Liver (tissue), 9 donors: ENCODE data around the gene WDR41. TPM values are rescaled to one million over a fixed set of nuclear protein-coding genes. Genes with fewer than 3 reads are reported as not detected.

Source experiments
- DNase-seq: peaks from one replicate; pipeline ENCODE4 v3.0.0-alpha.2; 2017; ENCODE audit warnings: low spot score
- H3K27ac ChIP-seq, 2 donors: one replicate each; pipeline ENCODE4 v1.7.0; 2013; ENCODE audit warnings: inconsistent platforms in 2 of 2, low read length in 2 of 2, control low read depth in 1 of 2, low read depth in 1 of 2, mild to moderate bottlenecking in 1 of 2
- H3K27me3 ChIP-seq, 4 donors: one replicate each; pipeline versions ENCODE4 v1.6.1 to v1.7.0; 2013; ENCODE audit warnings: low read length in 3 of 4, inconsistent platforms in 1 of 4, mild to moderate bottlenecking in 1 of 4, moderate library complexity in 1 of 4; ENCODE audit not compliant: control insufficient read depth in 4 of 4, insufficient read depth in 4 of 4
- H3K36me3 ChIP-seq, 4 donors: one replicate each; pipeline versions ENCODE4 v1.6.1 to v1.7.0; 2013; ENCODE audit warnings: low read length in 3 of 4, mild to moderate bottlenecking in 3 of 4, low read depth in 1 of 4, moderate library complexity in 1 of 4; ENCODE audit not compliant: control insufficient read depth in 4 of 4, insufficient read depth in 3 of 4
- H3K4me1 ChIP-seq, 4 donors: one replicate each; pipeline versions ENCODE4 v1.6.1 to v1.7.0; 2013; ENCODE audit warnings: low read length in 3 of 4, mild to moderate bottlenecking in 3 of 4, moderate library complexity in 1 of 4; ENCODE audit not compliant: control insufficient read depth in 4 of 4, insufficient read depth in 4 of 4
- H3K4me3 ChIP-seq, 3 donors: one replicate each; pipeline versions ENCODE4 v1.6.1 to v1.7.0; 2013; ENCODE audit warnings: low read length in 3 of 3, control low read depth in 1 of 3, low read depth in 1 of 3, mild to moderate bottlenecking in 1 of 3
- H3K9ac ChIP-seq, 2 donors: one replicate each; pipeline ENCODE4 v1.7.0; 2013; ENCODE audit warnings: low read length in 2 of 2, mild to moderate bottlenecking in 2 of 2, moderate library complexity in 2 of 2, control low read depth in 1 of 2, low read depth in 1 of 2
- H3K9me3 ChIP-seq, 4 donors: one replicate each; pipeline versions ENCODE4 v1.6.1 to v1.7.0; 2013; ENCODE audit warnings: low read length in 3 of 4; ENCODE audit not compliant: control insufficient read depth in 4 of 4
- ATF3 ChIP-seq: IDR thresholded peaks from 2 replicates; pipeline ENCODE4 v1.6.1; 2016; ENCODE audit warnings: antibody characterized with exemption
- CTCF ChIP-seq: fragments of 150-350 bp; IDR thresholded peaks from 2 replicates; pipeline ENCODE4 v1.5.1; 2017; ENCODE audit warnings: improper control_type of control experiment, low read depth, low read length; ENCODE audit not compliant: missing input control
- EGR1 ChIP-seq, 2 donors: IDR thresholded peaks; 2 replicates each; pipeline ENCODE4 v1.6.1; 2016 to 2018; ENCODE audit warnings: antibody characterized with exemption in 2 of 2, low read depth in 2 of 2
- FOXA1 ChIP-seq: IDR thresholded peaks from 2 replicates; pipeline ENCODE4 v1.6.1; 2016; ENCODE audit warnings: antibody characterized with exemption
- FOXA2 ChIP-seq: IDR thresholded peaks from 2 replicates; pipeline ENCODE4 v1.6.1; 2016; ENCODE audit warnings: antibody characterized with exemption
- GABPA ChIP-seq, 2 donors: IDR thresholded peaks in 1 of 2; conservative IDR thresholded peaks in 1 of 2; 2 replicates each; pipeline ENCODE4 v1.6.1; 2016; ENCODE audit warnings: antibody characterized with exemption in 2 of 2, mild to moderate bottlenecking in 1 of 2, moderate library complexity in 1 of 2
- HNF4A ChIP-seq, 2 donors: conservative IDR thresholded peaks; 2 replicates each; pipeline ENCODE4 v1.6.1; 2016; ENCODE audit warnings: antibody characterized with exemption in 2 of 2, mild to moderate bottlenecking in 2 of 2
- HNF4G ChIP-seq: IDR thresholded peaks from 2 replicates; pipeline ENCODE4 v1.6.1; 2016; ENCODE audit warnings: antibody characterized with exemption
- JUND ChIP-seq, 2 donors: IDR thresholded peaks; 2 replicates each; pipeline ENCODE4 v1.6.1; 2016; ENCODE audit warnings: antibody characterized with exemption in 2 of 2
- MAX ChIP-seq: IDR thresholded peaks from 2 replicates; pipeline ENCODE4 v1.6.1; 2016; ENCODE audit warnings: antibody characterized with exemption
- NR2F2 ChIP-seq: IDR thresholded peaks from 2 replicates; pipeline ENCODE4 v1.6.1; 2016; ENCODE audit warnings: antibody characterized with exemption
- RAD21 ChIP-seq, 2 donors: IDR thresholded peaks; 2 replicates each; pipeline ENCODE4 v1.6.1; 2016; ENCODE audit warnings: antibody characterized with exemption in 2 of 2, mild to moderate bottlenecking in 2 of 2
- REST ChIP-seq: IDR thresholded peaks from 2 replicates; pipeline ENCODE4 v1.6.1; 2016; ENCODE audit warnings: antibody characterized with exemption, mild to moderate bottlenecking
- RXRA ChIP-seq, 2 donors: IDR thresholded peaks; 2 replicates each; pipeline ENCODE4 v1.6.1; 2017 to 2018; ENCODE audit warnings: antibody characterized with exemption in 2 of 2, mild to moderate bottlenecking in 1 of 2
- SP1 ChIP-seq: IDR thresholded peaks from 2 replicates; pipeline ENCODE4 v1.6.1; 2018; ENCODE audit warnings: antibody characterized with exemption, mild to moderate bottlenecking
- TAF1 ChIP-seq: conservative IDR thresholded peaks from 2 replicates; pipeline ENCODE4 v1.6.1; 2016; ENCODE audit warnings: antibody characterized with exemption, mild to moderate bottlenecking
- YY1 ChIP-seq: IDR thresholded peaks from 2 replicates; pipeline ENCODE4 v1.6.1; 2016; ENCODE audit warnings: antibody characterized with exemption, mild to moderate bottlenecking
- ZBTB33 ChIP-seq: IDR thresholded peaks from 2 replicates; pipeline ENCODE4 v1.6.1; 2016; ENCODE audit warnings: antibody characterized with exemption
- WGBS: extraction: QIAGEN DNeasy Blood & Tissue Kit; methylation state at CpG from one replicate; pipeline ENCODE4 v1.1.7; 2013; 5-methylcytosine and 5-hydroxymethylcytosine counted together
- polyA plus RNA-seq, 2 donors: library from polyadenylated mRNA; stranded (reverse) in 1 of 2; unstranded in 1 of 2; fragments of 200-250 nt in 1 of 2; fragments of >200 nt in 1 of 2; fragmentation: Nextera tagmentation in 1 of 2; extraction: Ambion mirVana in 1 of 2; gene quantifications; one replicate each; pipeline versions ENCODE4 v1.2.1 to v1.2.3, GENCODE V29; 2013 to 2015
- total RNA-seq, 2 donors: library from RNA; depleted of rRNA; stranded (reverse); fragments of >200 nt; gene quantifications; one replicate each; pipeline ENCODE4 v1.2.3, GENCODE V29; 2014
- donor health status: healthy.
- donor health status: healthy.
- donor health status: healthy.
- donor health status: healthy.
- donor health status: healthy.

Gene WDR41
- total and polyA plus RNA-seq, 4 donors, result 8.1 to 21.2 (median 14.5) TPM

- peaks cover 0 to 18% (median 9%) of the 10 kb centered on the region in 4 donors for H3K36me3 ChIP-seq
These were observed 60.8 kb downstream of the WDR41 start for GRCh38 chr5:77431286-77431685.

More at GRCh38 chr5:77431286-77431685, 60.8 kb downstream of the WDR41 start:
- no peak for DNase-seq
- 98% methylated on average over 3 of the region's 3 CpGs for WGBS
- Histone ChIP-seq H3K9me3 (no peaks in the 10 kb centered on the region), H3K4me1 (peaks cover 2 to 9% (median 4%) of the 10 kb centered on the region in 4 donors), H3K27ac (no peak overlapping the region), H3K4me3 (no peak overlapping the region), H3K27me3 (no peaks in the 10 kb centered on the region), H3K9ac (no peak overlapping the region)
- TF ChIP-seq GABPA (IDR thresholded peaks at IDR 0.05 in 1 of 2, conservative IDR thresholded peaks at IDR 0.05 in 1 of 2) (no peak), ATF3 (no peak), JUND (IDR thresholded peaks at IDR 0.05) (no peak), RAD21 (IDR thresholded peaks at IDR 0.05) (no peak), HNF4G (no peak), FOXA1 (no peak), HNF4A (conservative IDR thresholded peaks at IDR 0.05) (no peak), EGR1 (IDR thresholded peaks at IDR 0.05; ENCODE audit: low read depth in 2 of 2) (no peak), REST (no peak), RXRA (IDR thresholded peaks at IDR 0.05) (no peak), ZBTB33 (no peak), FOXA2 (no peak), TAF1 (no peak), YY1 (no peak), NR2F2 (no peak), MAX (no peak), CTCF (no peak), SP1 (no peak)
